ENCODE measurements around the gene TENT4A. TPM values are rescaled to one million over a fixed set of nuclear protein-coding genes. Genes with fewer than 3 reads are reported as not detected.

Gene TENT4A
- total RNA-seq, 1 experiment from 2014 or later = 25.6 TPM

DNA sequence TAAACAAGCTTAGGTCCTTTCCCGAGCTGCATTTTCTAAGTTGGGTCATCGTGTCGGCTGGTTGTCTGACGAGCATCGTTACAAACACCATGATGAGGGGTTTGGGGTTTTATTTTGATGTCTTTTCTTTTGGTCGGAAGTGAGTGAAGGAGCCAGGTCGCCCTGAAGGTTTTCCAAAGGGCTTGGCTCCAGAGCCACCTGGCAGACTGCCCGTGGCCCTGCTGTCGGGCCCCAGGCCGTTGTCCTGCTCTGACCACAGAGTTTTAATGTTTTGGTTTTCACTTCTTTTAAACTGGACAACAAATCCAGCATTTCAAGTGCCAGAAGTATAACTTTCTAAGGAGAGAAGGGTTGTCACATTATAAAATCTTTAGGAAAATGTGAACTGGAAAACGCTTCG lies 42.3 kb downstream of the TENT4A start:
- no peaks in the 10 kb centered on the region for H3K27me3 ChIP-seq (ENCODE audit: insufficient read depth, low read length)
- H3K79me2 ChIP-seq (ENCODE audit: insufficient read depth, low read length) = no peaks in the 10 kb centered on the region
- Mint-ChIP-seq H3K27ac (no peak overlapping the region), H3K4me1 (peaks cover 0 to 2% of the 10 kb centered on the region in 2 experiments; a peak in 1 of 4 replicates), H3K4me3 (no peak overlapping the region; a peak in 1 of 5 replicates), H3K36me3 (ENCODE audit: insufficient read depth in 1 of 3, low read depth in 3 of 3) (peaks cover 50 to 71% (median 67%) of the 10 kb centered on the region in 3 experiments; a peak in 6 of 7 replicates), H3K9me3 (no peaks in the 10 kb centered on the region), H3K27me3 (ENCODE audit: low read depth) (no peaks in the 10 kb centered on the region)
- no peak overlapping the region for H2AK5ac ChIP-seq (ENCODE audit: insufficient read length, low read length)
- H3K4me1 ChIP-seq (ENCODE audit: insufficient read depth, low read length) = no peaks in the 10 kb centered on the region
- H4K91ac ChIP-seq (ENCODE audit: insufficient read length, low read depth, low read length) = no peak overlapping the region
- H4K20me1 ChIP-seq (ENCODE audit: control insufficient read depth, insufficient read depth, insufficient read length) = no peaks in the 10 kb centered on the region
- no peak overlapping the region for H3K23ac ChIP-seq (ENCODE audit: insufficient read length, low read depth, low read length)
- no peak overlapping the region for H2BK15ac ChIP-seq (ENCODE audit: low read depth, low read length)
- H2AFZ ChIP-seq (ENCODE audit: low read length) = no peak overlapping the region
- no peak for DNase-seq
- H3K27ac ChIP-seq (ENCODE audit: insufficient read length, low read depth, low read length) = no peak overlapping the region
- H4K8ac ChIP-seq (replicated peaks; ENCODE audit: insufficient read length, low read depth, low read length) = no peak overlapping the region
- no peaks in the 10 kb centered on the region for H3K79me1 ChIP-seq (ENCODE audit: insufficient read depth, low read depth, low read length, poor library complexity, severe bottlenecking)
- no CpG with 5 or more reads among the region's 12 CpGs for WGBS (ENCODE audit: extremely low coverage, insufficient read length, low lambda C conversion rate)
- no peak overlapping the region for H2BK20ac ChIP-seq (ENCODE audit: low read depth, low read length, poor library complexity, severe bottlenecking)
- H3K9ac ChIP-seq (ENCODE audit: extremely low read depth, insufficient read length, low read length) = no peak overlapping the region
- no peak overlapping the region for H2BK12ac ChIP-seq (ENCODE audit: insufficient read length, low read depth, low read length)
- no peak overlapping the region for H3K14ac ChIP-seq (ENCODE audit: insufficient read depth, low read length)
- H3K4me2 ChIP-seq (ENCODE audit: insufficient read depth, insufficient read length, low read length) = no peak overlapping the region
- H2BK120ac ChIP-seq (ENCODE audit: low read depth, low read length, poor library complexity, severe bottlenecking) = no peak overlapping the region
- H3K4ac ChIP-seq (ENCODE audit: low read depth, low read length) = no peak overlapping the region
- H3T11ph ChIP-seq (ENCODE audit: low read length) = no peak overlapping the region
- H3K23me2 ChIP-seq (ENCODE audit: insufficient read length, low read depth, low read length, poor library complexity, severe bottlenecking) = no peaks in the 10 kb centered on the region
- TF ChIP-seq, protein P1, sequence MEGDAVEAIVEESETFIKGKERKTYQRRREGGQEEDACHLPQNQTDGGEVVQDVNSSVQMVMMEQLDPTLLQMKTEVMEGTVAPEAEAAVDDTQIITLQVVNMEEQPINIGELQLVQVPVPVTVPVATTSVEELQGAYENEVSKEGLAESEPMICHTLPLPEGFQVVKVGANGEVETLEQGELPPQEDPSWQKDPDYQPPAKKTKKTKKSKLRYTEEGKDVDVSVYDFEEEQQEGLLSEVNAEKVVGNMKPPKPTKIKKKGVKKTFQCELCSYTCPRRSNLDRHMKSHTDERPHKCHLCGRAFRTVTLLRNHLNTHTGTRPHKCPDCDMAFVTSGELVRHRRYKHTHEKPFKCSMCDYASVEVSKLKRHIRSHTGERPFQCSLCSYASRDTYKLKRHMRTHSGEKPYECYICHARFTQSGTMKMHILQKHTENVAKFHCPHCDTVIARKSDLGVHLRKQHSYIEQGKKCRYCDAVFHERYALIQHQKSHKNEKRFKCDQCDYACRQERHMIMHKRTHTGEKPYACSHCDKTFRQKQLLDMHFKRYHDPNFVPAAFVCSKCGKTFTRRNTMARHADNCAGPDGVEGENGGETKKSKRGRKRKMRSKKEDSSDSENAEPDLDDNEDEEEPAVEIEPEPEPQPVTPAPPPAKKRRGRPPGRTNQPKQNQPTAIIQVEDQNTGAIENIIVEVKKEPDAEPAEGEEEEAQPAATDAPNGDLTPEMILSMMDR (conservative IDR thresholded peaks at IDR 0.05) = no peak
- H3K56ac ChIP-seq (ENCODE audit: insufficient read length, low read depth, low read length) = no peak overlapping the region
- H3K18ac ChIP-seq (ENCODE audit: insufficient read length, low read depth, low read length) = no peak overlapping the region
- no peak overlapping the region for H4K5ac ChIP-seq (ENCODE audit: insufficient read length, low read depth, low read length)
- no peak overlapping the region for H2BK5ac ChIP-seq (ENCODE audit: insufficient read length, low read length)
- no peaks in the 10 kb centered on the region for H3K9me3 ChIP-seq (ENCODE audit: control insufficient read depth, low read depth, low read length)
